Activated CD4-positive, alpha-beta T cell treated with anti-CD3 and anti-CD28 coated beads, Interleukin-2, amount 10 ng/mL, durations not matched to agents 24 days and 14 days (primary cell): Measurements from ENCODE around the gene TCHP. TPM values are rescaled to one million over a fixed set of nuclear protein-coding genes. Genes with fewer than 3 reads are reported as not detected.
"Not testable (repeated sequence)": the region's sequence is repeated elsewhere in the genome, so short reads cannot be mapped to it uniquely, and the experiment has no call there.

Experiments
- DNase-seq: peaks from one replicate; pipeline ENCODE4 v3.0.0; 2022
- H3K27ac Mint-ChIP-seq: one replicate; pipeline ENCODE4 v1.8.0; 2022; ENCODE audit warnings: mild to moderate bottlenecking, mixed read lengths
- H3K27me3 Mint-ChIP-seq: one replicate; pipeline ENCODE4 v1.8.0; 2022; ENCODE audit warnings: mixed read lengths
- H3K36me3 Mint-ChIP-seq: one replicate; pipeline ENCODE4 v1.8.0; 2022; ENCODE audit warnings: low read depth, mild to moderate bottlenecking, mixed read lengths
- H3K4me1 Mint-ChIP-seq: one replicate; pipeline ENCODE4 v1.8.0; 2021; ENCODE audit warnings: mixed read lengths
- H3K4me3 Mint-ChIP-seq: one replicate; pipeline ENCODE4 v1.8.0; 2022; ENCODE audit warnings: mild to moderate bottlenecking, moderate library complexity, mixed read lengths
- H3K9me3 Mint-ChIP-seq: one replicate; pipeline ENCODE4 v1.8.0; 2021; ENCODE audit warnings: mixed read lengths
- intact Hi-C: fragments of 100-400 bp; cut with micrococcal nuclease; formaldehyde crosslinking; loops from one replicate; pipeline ENCODE4 v1.15.1; 2023
- total RNA-seq: library from RNA; stranded (reverse); gene quantifications from 2 replicates; pipeline ENCODE4 v1.2.3, GENCODE V29; 2022

Gene TCHP, protein sequence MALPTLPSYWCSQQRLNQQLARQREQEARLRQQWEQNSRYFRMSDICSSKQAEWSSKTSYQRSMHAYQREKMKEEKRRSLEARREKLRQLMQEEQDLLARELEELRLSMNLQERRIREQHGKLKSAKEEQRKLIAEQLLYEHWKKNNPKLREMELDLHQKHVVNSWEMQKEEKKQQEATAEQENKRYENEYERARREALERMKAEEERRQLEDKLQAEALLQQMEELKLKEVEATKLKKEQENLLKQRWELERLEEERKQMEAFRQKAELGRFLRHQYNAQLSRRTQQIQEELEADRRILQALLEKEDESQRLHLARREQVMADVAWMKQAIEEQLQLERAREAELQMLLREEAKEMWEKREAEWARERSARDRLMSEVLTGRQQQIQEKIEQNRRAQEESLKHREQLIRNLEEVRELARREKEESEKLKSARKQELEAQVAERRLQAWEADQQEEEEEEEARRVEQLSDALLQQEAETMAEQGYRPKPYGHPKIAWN
- 30.9 and 34.0 TPM in 2 replicates for total RNA-seq

DNA sequence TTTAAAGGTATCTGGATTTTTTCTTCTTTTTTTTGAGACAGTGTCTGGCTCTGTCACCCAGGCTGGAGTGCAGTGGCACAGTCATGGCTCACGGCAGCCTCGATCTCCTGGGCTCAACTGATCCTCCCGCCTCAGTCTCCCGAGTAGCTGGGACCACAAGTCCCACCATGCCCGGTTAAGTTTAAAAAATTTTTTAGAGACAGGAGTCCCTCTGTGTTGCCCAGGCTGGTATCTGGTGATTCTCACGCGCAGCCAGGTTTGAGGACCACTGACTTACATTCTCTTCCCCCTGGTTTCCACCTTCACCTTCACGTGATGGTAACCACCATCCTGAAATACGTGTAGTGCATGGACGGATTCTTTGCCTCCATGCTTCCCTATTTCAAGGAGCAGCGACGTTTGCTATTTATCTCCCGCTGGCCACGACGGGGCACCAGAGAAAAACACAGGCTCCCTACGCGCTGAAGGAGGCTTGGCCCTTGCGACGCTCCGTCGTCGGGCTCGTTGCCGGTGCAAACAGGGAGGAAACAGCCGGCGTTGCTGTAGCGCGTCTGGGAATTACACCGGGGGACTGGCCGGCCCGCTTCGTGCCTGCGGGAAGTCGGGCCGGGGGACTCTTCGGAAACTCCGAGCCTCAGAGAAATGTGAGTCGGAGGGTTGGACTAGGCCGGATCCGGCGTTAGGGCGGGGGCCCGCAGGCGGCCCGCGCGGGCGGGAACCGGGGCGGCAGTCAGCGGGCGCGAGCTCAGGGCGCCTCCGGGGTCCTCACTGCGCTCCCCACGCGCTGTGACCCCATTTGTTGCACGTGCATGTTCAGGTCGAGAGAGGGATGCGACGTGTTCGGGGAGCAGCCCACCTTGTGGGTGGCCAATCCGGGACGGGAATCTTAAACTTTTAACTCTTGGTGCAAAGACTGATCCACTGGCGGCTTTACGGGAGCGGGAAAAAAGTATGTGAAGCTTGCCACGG lies at the start of gene TCHP:
Gene TCHP (plus strand): TSS at position 492 of the 969 bp plus-strand sequence. CDS start 2,753 bp downstream, outside the sequence.
- Mint-ChIP-seq H3K4me3 (peak within 1 kb of the TSS; percentile 90), H3K9me3 (no peaks in the 10 kb centered on the region), H3K4me1 (peaks cover 17% of the 10 kb centered on the region), H3K27me3 (no peaks in the 10 kb centered on the region), H3K36me3 (peaks cover 15% of the 10 kb centered on the region), H3K27ac (peak within 1 kb of the TSS; percentile 98)
- peak; percentile 93 for DNase-seq
- intact Hi-C loops: loop anchor here (1.0 to 10.0 kb wide), 4 partner anchors 19 to 328 kb away; partner anchors contain the start of genes GIT2, GLTP, MMAB and MVK

- not testable (repeated sequence) for H3K4me1 Mint-ChIP-seq, H3K27ac Mint-ChIP-seq
Measured at GRCh38 chr12:109850518-109850917, 49.6 kb upstream of the TCHP start.

GRCh38 chr12:109855377-109855776 lies 44.7 kb upstream of the TCHP start:
- Mint-ChIP-seq H3K9me3 (no peaks in the 10 kb centered on the region), H3K27ac (no peak overlapping the region), H3K4me1 (peaks cover 5% of the 10 kb centered on the region), H3K4me3 (no peak overlapping the region), H3K27me3 (no peaks in the 10 kb centered on the region), H3K36me3 (peaks cover 14% of the 10 kb centered on the region)
- DNase-seq: no peak
- intact Hi-C loops: loop anchor here (10.0 kb wide), 1 partner anchor 49 kb away; the partner anchor contains the start of gene TCHP

More at GRCh38 chr12:109850518-109850917, 49.6 kb upstream of the TCHP start:
- H3K4me3 Mint-ChIP-seq, H3K27me3 Mint-ChIP-seq, H3K9me3 Mint-ChIP-seq, DNase-seq, H3K36me3 Mint-ChIP-seq: not testable (repeated sequence)
- intact Hi-C loops: loop anchor here (10.0 kb wide), 1 partner anchor 54 kb away; the partner anchor contains the start of gene TCHP

GRCh38 chr12:109857715-109858114 lies 42.4 kb upstream of the TCHP start:
- H3K9me3 Mint-ChIP-seq: no peaks in the 10 kb centered on the region
- peaks cover 9% of the 10 kb centered on the region for H3K36me3 Mint-ChIP-seq
- H3K4me3 Mint-ChIP-seq: no peak overlapping the region
- no peak overlapping the region for H3K27ac Mint-ChIP-seq
- no peak for DNase-seq
- peaks cover 5% of the 10 kb centered on the region for H3K4me1 Mint-ChIP-seq
- no peaks in the 10 kb centered on the region for H3K27me3 Mint-ChIP-seq
- intact Hi-C loops: loop anchor here (10.0 kb wide), 1 partner anchor 47 kb away; the partner anchor contains the start of gene TCHP

DNA sequence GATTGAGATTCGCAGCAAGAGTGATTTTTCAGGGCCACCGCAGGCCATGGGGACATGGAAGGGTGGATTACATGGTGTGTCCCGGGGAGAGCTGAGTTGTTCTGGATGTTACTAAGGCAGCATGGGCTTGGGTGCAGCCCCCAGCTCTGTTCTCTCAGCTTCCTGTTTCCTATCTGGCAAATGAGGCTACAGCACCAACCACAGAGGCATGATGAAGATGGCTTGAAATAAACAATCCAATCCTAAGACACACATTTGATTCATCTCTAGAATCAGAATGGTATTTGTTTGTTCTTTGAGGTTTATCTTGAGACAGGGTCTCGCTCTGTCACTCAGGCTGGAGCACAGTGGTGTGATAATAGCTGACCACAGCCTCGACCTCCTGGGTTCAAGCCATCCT lies 41.3 kb upstream of the TCHP start:
- Mint-ChIP-seq H3K4me1 (peaks cover 5% of the 10 kb centered on the region), H3K27me3 (no peaks in the 10 kb centered on the region), H3K9me3 (no peaks in the 10 kb centered on the region), H3K36me3 (peaks cover 9% of the 10 kb centered on the region), H3K27ac (no peak overlapping the region), H3K4me3 (no peak overlapping the region)
- no peak for DNase-seq
- intact Hi-C loops: loop anchor here (10.0 kb wide), 1 partner anchor 46 kb away; the partner anchor contains the start of gene TCHP

DNA sequence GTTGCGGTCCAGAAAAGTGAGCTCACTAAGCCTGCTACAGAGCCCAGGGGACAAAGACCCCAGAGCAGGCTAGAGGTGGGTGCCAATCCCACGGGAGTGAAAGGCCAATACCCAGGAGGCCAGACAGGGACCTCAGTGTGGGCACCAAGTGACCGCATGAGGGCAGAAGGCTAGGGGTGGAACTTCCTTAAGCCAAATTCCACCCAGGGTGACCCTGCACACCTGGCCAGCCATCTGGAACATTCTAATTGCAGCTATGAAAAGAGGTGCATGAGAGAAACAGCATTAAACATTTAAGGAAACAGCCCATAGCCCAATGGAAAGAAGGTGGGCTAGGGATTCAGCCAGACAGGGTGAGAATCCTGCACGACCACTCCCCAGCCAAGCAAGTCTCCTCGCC lies 39.1 kb upstream of the TCHP start:
- intact Hi-C loops: no loop called here
- Mint-ChIP-seq H3K27me3 (no peaks in the 10 kb centered on the region), H3K36me3 (peaks cover 4% of the 10 kb centered on the region), H3K27ac (no peak overlapping the region), H3K4me1 (peaks cover 14% of the 10 kb centered on the region), H3K4me3 (no peak overlapping the region), H3K9me3 (no peaks in the 10 kb centered on the region)
- DNase-seq: no peak

- Mint-ChIP-seq H3K27ac (no peak overlapping the region), H3K4me1 (peaks cover 14% of the 10 kb centered on the region), H3K36me3 (peaks cover 4% of the 10 kb centered on the region), H3K9me3 (no peaks in the 10 kb centered on the region), H3K27me3 (no peaks in the 10 kb centered on the region), H3K4me3 (no peak overlapping the region)
- no peak for DNase-seq
- intact Hi-C loops: no loop called here
Measured at GRCh38 chr12:109861689-109862314, 38.3 kb upstream of the TCHP start.

DNA sequence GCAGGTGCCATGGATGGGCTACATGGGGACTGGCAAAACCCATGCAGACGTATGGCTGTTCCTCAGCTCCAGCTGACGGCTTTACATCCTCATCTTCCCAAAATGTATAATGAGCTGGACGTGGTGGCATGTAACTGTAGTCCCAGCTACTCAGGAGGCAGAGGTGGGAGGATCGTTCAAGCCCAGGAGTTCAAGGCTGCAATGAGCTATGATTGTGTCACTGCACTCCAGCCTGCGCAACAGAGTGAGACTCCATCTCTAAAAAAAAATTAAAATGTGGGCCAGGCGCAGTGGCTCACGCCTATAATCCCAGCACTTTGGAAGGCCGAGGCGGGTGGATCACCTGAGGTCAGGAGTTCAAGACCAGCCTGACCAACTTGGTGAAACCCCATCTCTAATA lies 37.6 kb upstream of the TCHP start:
- peaks cover 14% of the 10 kb centered on the region for H3K4me1 Mint-ChIP-seq
- H3K27me3 Mint-ChIP-seq, H3K4me3 Mint-ChIP-seq, intact Hi-C loops, H3K27ac Mint-ChIP-seq, H3K9me3 Mint-ChIP-seq, DNase-seq, H3K36me3 Mint-ChIP-seq: not testable (repeated sequence)

GRCh38 chr12:109863847-109864712 lies 36.0 kb upstream of the TCHP start:
- H3K9me3 Mint-ChIP-seq: no peaks in the 10 kb centered on the region
- no peaks in the 10 kb centered on the region for H3K36me3 Mint-ChIP-seq
- H3K27ac Mint-ChIP-seq: peak overlapping the region; percentile 29
- no peaks in the 10 kb centered on the region for H3K27me3 Mint-ChIP-seq
- peaks cover 15% of the 10 kb centered on the region for H3K4me1 Mint-ChIP-seq
- no peak overlapping the region for H3K4me3 Mint-ChIP-seq
- DNase-seq: peak; percentile 64
- intact Hi-C loops: no loop called here

DNA sequence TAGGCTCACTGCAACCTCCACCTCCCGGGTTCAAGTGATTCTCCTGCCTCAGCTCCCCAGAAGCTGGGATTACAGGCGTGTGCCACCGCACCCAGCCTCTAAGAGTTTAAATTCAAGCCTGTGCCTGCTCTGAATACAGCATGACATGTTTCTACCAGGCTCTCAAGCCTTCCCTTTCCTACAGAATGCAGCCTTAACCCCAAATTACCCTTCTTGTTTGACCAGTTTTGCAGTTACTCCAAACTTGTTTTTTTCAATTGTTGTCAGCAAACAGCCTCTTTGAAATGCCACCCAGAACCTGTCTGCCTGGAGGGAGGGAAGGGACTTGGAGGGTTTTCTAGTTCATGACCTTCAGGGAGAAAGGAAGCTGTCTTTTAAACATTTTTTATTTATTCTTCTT lies 35.2 kb upstream of the TCHP start:
- Mint-ChIP-seq H3K9me3 (no peaks in the 10 kb centered on the region), H3K27ac (no peak overlapping the region), H3K27me3 (no peaks in the 10 kb centered on the region), H3K36me3 (no peaks in the 10 kb centered on the region), H3K4me3 (no peak overlapping the region), H3K4me1 (peaks cover 15% of the 10 kb centered on the region)
- intact Hi-C loops: no loop called here
- DNase-seq: no peak

DNA sequence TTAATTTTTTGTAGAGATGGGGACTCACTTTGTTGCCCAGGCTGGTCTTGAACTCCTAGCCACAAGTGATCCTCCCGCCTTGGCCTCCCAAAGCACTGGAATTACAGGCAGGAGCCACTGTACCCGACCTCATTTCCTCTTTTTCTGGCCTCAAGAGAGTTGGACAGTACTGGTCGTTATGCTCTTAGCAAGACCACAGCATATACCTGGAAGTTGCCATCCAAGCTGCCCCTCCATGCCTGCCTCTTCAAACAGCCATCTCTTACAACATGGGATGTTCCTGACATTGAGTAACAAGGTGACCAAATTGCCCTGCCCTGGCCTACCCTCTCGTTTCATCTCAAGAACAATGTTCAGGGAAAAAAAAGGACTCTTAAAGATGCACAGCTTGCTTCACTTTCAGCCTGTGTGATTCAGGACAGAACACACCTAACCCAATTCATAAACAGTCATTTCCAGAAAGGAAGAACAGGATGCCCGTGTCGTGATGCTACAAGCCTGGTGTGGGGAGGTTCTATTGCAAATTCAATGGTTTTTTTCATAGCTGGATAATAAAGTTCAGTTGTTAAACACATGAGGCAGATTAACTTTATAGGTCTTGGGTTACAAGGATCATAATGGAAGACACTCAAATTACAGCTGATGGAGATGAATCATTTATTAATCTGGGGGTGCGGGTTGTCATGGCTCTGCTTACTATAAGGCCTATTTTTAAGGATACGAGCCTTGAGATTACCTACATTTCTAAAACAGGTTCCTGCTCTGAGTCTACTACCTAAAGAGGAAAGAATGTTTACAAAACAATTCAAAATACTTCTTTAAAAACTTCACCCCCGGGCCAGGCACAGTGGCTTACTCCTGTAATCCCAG lies 31.7 kb upstream of the TCHP start:
- Mint-ChIP-seq H3K4me1 (peaks cover 22% of the 10 kb centered on the region), H3K36me3 (peaks cover 5% of the 10 kb centered on the region), H3K9me3 (no peaks in the 10 kb centered on the region), H3K27me3 (no peaks in the 10 kb centered on the region), H3K4me3 (no peak overlapping the region), H3K27ac (no peak overlapping the region)
- DNase-seq: no peak
- intact Hi-C loops: no loop called here

DNA sequence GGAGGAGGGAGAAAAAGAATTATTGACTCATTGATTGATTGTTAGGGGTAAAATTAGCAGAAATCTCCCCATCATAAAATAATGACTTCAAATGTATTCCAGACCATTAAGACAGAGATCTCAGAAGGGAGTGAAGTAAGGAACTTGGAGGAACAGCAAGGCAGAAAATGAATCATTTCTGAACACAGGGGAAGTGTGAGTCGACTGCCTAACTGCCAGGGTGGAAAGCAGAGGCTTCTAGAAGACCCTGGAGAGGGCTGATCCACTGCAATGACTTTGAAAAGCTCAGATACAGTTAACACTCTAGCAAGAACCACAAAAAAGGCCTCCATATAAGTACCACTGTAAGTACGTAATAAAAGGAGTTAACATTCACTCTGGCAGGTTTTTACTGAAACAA lies 29.4 kb upstream of the TCHP start:
- no peak for DNase-seq
- H3K4me1 Mint-ChIP-seq: peaks cover 13% of the 10 kb centered on the region
- intact Hi-C loops: no loop called here
- H3K27me3 Mint-ChIP-seq: no peaks in the 10 kb centered on the region
- H3K36me3 Mint-ChIP-seq: peaks cover 5% of the 10 kb centered on the region
- no peaks in the 10 kb centered on the region for H3K9me3 Mint-ChIP-seq
- peak overlapping the region; percentile 62 for H3K27ac Mint-ChIP-seq
- H3K4me3 Mint-ChIP-seq: no peak overlapping the region
